Skin epidermis (tissue), 12 donors: ENCODE measurements around the gene RHBDF1.
A peak's percentile ranks its signal among the peaks of the same experiment; 100 is the strongest.

Experiments
- H3K27ac ChIP-seq, 21 experiments: fragments of 200-600 bp; sonication (generic) in 11 of 21; one replicate each; pipeline ENCODE4 v1.5.0; 2020; ENCODE audit warnings: mild to moderate bottlenecking in 3 of 21, inconsistent platforms in 2 of 21, moderate library complexity in 2 of 21
- H3K4me3 ChIP-seq, 7 experiments: fragments of 200-600 bp; sonication (generic) in 2 of 7; one replicate each; pipeline ENCODE4 v1.5.0; 2020; ENCODE audit warnings: inconsistent platforms in 2 of 7, mild to moderate bottlenecking in 2 of 7, moderate library complexity in 1 of 7

The RHBDF1 gene

DNA sequence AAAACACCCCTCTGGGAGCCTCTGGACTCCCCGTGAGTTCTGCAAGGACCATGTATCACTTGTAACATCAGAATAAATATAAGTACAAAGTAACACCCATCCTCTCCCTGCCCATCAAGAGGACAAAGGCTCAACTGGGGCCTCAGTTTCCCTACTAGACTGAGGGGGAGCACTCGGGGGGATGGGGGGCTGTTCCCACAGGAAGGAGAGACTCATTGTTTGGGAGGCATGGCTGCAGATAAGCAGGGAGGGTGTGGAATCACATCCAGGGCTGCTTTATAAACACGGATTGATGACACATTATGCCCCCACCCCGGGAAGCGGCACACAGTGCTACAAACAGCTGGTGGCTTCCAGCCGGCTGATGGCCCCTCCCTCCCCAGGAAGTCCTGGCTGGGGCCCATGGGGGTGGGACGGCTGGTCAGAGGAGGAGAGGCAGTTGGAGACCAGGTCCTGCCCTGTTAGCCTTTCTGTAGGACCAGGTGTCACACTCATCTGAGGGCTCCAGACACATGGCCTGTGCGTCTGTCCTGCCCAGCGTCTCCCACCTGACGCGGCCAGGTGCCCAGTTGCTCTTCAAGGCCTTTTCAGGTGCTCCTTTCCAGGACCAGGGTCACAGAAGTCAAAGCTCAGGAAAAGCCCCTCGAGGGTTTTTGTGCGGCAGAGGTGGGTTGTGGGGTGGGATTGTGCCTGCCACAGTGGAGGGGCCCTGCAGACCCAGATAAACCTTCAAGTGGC is 4.3 kb upstream of the RHBDF1 start:
- Histone ChIP-seq H3K4me3 (peak overlapping the region in 6 of 7 experiments; percentile 47 to 88 (median 78)), H3K27ac (peak overlapping the region in 20 of 21 experiments; percentile 62 to 97 (median 94))

DNA sequence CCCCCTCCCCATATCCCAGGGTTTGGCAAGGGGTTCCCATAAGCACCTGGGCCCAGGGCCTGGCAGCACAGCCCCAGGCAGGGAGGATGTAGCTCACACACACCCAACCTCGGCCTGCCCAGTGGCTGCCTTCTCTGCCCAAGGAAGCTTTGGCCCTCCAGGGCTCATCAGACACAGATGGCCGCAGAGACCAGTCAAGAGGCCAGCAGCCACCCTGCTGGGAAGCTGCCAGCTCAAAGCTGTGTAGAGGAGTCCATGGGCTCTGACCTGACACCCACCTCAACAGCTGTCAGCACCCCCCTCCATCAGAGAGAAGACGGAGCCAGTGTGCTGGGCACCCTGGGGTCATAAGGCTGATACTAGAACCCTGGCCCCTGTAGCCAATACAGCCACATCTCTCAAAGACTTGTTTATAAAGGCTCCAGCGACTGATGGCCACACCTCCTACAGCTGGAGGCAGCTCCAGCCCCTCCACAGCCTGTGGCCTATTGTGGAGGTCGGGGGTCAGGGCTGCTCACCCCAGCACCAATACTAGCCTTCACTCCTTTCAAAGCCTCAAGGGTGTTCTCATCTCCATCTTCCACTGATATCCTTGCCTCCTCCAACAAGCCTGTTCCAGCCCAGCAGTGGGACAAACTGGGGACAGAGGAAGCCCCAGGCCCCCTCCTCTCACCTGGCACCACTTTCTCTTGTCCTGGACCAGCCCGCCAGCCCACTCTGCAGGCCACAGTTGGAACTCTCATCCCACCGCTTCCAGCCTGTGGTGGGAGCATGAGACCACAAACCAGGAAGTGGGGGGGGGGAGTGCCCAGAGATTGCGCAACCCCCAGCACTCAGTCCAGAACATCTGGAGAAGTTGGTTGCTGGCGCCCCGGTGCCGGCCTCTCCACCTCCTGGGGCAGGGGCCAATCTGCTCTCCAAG is 3.4 kb upstream of the RHBDF1 start:
- peak overlapping the region in 18 of 21 experiments; percentile 3 to 97 (median 92) for H3K27ac ChIP-seq

DNA sequence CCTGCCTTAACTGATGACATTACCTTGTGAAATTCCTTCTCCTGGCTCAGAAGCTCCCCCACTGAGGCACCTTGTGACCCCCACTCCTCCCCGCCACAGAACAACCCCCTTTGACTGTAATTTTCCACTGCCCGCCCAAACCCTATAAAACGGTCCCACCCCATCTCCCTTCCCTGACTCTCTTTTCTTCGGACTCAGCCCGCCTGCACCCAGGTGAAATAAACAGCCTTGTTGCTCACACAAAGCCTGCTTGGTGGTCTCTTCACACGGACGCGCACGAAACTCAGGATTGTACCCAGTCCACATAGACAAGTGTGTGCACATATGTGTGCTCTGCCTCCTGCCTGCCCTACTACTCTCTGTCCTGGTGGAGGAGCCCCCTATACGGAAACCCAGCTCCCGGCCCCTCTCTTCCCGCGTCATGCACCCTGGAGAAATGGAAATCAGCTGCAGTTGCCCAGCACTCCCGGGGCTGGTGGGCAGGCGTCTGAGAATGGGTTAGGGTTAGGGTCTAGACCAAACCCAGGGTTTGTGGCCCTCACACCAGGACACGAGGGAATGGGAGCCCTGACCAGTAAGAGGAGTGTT is 2.4 kb upstream of the RHBDF1 start:
- Histone ChIP-seq H3K4me3 (no peak overlapping the region), H3K27ac (peak overlapping the region in 15 of 21 experiments; percentile 3 to 97 (median 94))

More for the DNA sequence above, 3.4 kb upstream of the RHBDF1 start:
- no peak overlapping the region for H3K4me3 ChIP-seq

DNA sequence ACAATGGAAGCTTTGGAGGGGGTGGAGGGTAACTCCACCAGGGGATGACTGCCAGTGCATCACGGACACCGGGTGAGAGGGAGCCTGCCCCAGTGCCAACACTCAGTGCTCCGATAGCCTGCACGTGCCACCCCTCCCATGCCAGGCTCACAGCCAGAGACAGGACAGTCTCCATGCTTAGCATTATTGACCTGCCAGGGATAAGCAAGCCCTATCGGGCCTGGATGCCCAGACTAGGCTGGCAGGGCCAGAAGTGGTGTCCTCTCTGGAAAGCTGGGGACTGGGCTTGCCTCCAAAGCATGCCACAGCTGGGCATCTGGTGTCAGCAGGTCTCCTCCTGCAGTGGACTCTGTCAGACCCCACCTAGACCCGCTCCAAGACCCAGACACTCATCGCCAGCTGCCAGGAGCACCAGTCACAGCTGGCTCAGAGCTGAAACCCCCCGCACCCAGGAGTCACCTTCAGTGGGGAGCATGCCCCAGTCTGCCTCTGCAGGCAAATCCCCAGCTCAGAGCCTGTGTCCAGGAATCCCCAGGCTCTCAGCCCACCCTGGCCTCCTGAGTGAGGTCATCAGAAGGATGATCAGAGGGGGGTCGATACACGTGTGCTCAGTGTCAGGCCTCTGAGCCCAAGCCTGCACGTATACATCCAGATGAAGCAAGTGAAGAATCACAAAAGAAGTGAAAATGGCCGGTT is 1.8 kb upstream of the RHBDF1 start:
- Histone ChIP-seq H3K4me3 (no peak overlapping the region), H3K27ac (peak overlapping the region in 5 of 21 experiments; percentile 1 to 70 (median 23))

DNA sequence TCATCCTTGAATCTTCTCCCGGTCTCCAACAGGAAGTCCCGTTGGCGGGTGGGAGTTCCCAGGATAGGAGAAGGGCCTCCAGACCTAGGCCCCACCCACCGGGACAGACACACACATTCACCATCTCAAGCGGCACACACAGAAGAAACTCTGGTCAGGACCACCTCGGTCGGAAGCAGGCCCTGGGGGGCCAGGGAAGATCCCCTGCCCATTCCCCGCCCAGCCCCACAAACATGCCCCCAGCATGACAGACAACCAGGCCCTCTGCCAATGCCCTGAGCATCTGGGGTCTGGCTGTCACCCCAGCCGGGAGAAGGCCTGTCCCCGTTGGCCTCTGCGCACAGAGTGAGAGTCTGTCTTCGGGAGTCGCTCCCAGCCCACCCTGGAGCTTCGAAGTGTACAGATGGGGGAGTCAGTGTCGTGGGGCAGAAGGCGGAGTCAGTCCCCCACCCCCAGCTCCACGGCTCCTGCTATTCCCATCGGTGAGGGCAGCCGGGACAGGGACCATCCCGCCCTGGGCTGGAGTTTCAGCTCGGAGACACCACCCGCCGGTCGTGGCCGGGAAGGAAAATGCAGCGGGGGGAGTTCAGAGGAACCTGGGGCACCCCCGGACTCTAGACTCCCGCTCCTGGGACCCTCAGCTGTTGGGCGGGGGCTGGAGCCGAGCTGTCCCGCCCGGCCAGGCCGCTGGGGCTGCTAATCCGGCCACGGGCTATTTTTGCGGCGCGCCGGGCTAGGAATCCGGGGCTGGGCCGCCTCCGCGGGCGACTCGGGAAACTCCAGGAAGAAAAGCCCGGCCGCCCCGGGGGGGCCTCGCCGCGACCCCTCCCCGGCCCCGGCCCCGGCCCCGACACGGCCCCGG is 660 bp downstream of the RHBDF1 start:
- Histone ChIP-seq H3K27ac (peak overlapping the region; percentile 73 to 97 (median 92)), H3K4me3 (peak overlapping the region; percentile 51 to 78 (median 68))

DNA sequence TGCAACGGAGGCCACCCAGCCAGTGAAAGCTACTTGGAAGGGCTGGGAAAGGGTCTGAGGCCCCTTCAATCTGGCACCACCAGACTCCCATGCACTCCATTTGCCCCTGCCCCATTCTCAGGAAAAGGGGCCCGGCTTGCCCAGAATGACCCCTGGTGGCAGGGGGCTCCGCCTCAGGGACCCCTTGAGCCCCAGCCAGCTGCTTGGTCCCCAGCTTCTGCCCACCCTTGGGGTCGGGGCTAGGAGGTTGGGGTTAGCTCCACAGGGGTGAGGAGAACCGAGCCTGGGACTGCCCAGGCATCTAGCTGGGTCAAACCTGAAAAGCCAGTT is 1.3 kb downstream of the RHBDF1 start:
- H3K27ac ChIP-seq = peak overlapping the region in 20 of 21 experiments; percentile 20 to 97 (median 92)
- H3K4me3 ChIP-seq = peak overlapping the region; percentile 51 to 78 (median 68)

DNA sequence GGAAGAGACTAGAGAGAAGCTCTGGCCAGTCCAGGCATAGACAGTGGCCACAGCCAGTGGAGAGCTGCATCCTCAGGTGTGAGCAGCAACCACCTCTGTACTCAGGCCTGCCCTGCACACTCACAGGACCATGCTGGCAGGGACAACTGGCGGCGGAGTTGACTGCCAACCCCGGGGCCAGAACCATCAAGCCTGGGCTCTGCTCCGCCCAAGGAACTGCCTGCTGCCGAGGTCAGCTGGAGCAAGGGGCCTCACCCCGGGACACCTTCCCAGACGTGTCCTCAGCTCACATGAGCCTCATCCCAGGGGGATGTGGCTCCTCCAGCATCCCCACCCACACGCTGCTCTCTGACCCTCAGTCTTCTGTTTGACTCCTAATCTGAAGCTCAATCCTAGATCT is 3.2 kb downstream of the RHBDF1 start:
- Histone ChIP-seq H3K4me3 (no peak overlapping the region), H3K27ac (peak overlapping the region in 5 of 21 experiments; percentile 32 to 95 (median 40))

DNA sequence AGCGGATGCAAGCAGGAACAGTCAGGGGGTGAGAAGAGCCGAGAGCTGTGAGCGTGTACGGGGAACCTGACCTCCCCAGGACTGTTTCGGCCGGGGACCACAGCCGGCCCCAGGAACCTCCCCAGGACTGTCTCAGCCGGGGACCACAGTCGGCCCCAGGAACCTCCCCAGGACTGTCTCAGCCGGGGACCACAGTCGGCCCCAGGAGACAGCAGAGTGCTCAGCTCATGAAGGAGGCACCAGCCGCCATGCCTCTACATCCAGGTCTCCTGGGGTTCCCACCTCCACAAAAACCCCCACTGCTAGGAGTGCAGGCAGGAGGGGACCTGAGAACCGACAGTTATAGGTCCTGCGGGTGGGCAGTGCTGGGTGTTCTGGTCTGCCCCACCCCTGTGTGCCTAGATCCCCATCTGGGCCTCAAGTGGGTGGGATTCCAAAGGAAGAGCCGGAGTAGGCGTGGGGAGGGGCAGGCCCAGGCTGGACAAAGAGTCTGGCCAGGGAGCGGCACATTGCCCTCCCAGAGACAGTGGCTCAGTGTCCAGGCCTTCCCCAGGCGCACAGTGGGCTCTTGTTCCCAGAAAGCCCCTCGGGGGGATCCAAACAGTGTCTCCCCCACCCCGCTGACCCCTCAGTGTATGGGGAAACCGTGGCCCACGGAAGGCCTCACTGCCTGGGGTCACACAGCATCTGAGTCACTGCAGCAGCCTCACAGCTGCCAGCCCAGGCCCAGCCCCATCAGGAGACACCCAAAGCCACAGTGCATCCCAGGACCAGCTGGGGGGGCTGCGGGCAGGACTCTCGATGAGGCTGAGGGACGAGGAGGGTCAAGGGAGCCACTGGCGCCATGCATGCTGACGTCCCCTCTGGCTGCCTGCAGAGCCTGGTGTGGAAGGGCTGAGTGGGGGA is 4.3 kb downstream of the RHBDF1 start:
- Histone ChIP-seq H3K27ac (peak overlapping the region in 9 of 21 experiments; percentile 1 to 57 (median 38)), H3K4me3 (no peak overlapping the region)

DNA sequence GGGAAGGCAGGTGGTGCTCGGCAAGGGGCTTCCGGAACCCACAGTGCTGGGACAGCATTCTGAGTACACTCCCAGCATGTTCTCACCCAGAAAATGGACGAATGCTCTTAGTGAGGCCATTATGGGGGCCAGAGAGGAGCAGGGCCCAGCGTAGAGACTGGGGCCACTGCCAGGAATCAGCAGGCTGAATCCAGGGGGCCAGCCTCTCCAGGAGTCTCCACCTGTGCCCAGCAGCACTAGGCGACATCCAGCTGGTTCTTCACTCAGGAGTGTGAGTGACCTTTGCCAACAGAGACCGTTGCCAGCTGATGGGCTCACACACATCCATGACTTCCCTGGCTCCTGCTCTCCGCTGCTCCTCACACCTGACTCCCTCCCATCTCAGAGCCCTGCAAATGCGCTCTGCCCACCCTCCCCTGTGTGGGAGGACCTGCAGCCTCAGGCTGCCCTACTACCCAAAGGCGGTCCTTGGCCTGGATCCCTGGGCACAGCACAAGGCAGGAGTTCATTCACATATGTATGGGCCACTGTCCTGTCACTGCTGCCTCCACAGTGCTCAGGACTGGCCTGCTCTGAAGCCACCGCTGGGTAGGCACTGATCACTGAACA is 5.1 kb downstream of the RHBDF1 start:
- H3K27ac ChIP-seq = peak overlapping the region in 5 of 21 experiments; percentile 21 to 57 (median 39)

DNA sequence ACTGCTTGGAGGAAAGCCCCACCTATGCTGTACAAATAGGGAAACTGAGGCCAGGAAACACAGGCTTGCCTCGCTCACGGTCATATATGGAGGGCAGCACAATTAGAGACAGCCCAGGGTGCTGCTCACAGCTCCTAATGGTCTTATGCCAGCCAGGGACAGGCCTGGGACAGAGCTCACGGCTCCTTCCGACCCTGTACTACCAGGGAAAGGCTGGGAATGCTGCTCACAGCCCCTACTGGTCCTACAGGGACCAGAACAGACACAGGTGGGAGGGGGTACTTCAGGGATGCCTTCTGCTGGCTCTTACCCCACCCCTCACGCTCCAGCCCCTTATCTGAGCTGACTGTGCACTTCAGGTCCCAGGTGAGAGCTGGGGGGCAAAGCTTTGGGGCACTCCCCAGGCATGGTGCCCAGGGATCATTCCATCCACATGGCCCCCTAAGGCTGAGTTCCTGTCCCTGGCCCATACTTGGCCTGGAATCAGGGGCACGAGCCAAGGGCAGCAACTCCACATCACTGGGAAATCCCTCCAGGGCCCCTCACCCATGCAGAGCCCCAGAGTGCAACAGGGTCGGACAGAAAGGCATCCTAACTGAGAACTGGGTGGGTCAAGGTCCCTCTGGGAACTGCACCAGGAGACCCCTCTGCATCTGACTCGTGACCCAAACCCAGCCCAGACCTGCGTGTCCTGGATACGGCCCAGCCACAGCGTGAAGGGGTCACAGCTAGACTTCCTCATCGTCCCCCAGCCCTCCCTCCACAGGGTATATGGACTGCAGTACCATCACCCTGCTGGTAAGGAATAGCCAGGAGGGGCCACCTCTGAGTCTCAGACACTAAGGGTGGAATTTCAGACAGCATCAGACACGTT is 5.9 kb downstream of the RHBDF1 start:
- peak overlapping the region in 2 of 21 experiments; percentile 16 to 57 for H3K27ac ChIP-seq
- H3K4me3 ChIP-seq = no peak overlapping the region

More for the DNA sequence above, 5.1 kb downstream of the RHBDF1 start:
- no peak overlapping the region for H3K4me3 ChIP-seq

DNA sequence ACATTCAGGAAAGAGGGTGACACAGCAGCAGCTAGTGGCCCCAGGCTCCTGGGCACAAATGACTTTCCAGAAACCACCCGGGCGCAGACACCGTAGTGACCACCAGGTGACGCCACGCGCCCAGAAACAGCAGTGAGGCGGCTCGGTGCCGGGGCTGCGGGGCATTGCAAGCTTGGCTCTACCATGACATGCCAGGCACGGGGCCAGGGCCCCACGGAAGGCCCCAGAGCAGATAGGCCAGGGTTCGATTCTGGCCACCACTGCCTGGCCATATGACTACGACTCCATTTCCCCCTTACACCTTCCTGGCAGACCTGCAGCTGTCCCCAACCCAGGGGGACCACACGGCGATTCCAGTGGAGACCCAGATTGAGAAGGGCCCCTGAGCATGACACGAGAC is 6.7 kb downstream of the RHBDF1 start:
- Histone ChIP-seq H3K27ac (peak overlapping the region in 1 of 21 experiments; percentile 16), H3K4me3 (no peak overlapping the region)

DNA sequence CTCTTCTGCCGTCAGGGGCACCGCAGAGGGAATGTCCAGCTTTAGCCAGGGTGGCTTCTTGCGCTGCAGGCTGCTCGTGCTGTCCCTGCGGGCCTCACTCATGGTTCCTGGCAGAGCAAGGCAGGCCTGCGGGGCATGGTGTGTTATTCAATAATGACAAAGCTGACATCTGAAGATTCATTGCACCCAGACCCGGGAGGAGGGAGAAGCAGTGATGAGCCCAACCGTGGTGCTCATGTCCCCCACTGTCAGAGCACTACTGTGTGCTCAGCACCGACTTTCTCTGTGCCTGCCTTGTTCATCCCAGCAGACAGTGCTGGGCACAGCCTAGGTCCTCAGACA is 7.5 kb downstream of the RHBDF1 start:
- H3K27ac ChIP-seq = no peak overlapping the region
- H3K4me3 ChIP-seq = no peak overlapping the region

DNA sequence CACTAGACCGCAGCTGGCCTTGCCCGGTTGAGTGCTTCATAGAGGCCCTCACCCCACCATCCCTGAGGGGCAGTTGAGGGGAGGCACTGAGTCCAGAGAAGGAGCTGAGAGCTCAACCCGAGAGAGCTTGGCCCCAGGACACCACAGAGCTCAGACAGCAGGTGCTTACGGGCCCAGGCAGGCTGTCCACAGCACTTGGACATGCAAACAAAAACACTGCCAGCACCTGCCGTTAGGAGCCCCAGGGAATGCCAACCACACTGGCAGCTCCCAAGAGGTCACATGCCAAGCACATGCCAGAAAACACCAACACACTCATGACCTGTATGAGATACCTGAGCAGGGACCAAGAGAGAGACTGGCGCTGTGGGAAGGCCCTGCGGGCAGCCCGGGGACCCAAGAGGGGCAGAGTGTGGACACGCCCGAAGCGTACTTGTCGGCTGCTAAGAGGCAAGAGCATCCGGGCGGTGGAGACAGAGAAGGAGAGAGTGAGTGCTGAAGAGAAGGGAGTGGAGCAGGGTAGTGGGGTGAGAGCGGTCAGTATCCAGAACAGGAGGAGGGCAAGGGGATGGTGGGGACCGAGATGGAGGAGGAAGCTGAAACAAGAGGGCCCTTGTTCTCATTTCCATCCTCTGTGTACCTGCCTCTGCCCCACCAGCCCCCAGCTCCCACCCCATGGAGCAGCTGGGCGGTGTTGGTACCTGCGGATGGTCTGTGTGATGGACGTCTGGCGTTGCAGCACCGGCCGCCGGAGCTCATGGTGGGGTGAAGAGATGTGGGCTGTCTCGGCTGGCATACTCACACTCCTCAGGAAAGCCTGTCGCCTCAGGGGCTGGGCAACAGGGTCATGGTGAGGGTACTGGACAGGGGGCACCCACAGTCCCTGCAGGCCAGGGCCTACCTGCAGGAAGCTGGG is 8.2 kb downstream of the RHBDF1 start:
- no peak overlapping the region for H3K27ac ChIP-seq
- no peak overlapping the region for H3K4me3 ChIP-seq

DNA sequence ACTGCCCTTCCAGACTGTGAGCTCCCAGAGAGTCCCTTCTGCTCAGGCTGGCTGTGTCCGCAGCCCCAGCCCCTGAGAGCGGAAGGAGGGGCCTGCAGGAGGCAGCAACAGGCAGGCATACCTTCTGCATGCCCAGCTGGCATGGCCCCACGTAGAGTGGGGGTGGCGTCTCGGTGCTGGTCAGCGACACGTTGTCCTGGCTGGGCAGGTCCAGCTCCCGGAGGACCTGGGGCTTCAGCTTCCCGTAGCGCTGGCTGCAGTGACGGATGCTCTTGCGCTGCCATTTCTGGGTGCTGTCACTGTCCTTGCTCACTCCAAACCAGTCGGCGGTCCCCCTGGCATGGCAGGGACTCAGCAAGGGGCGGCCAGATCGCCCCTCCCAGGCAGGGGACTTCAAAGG is 9.0 kb downstream of the RHBDF1 start:
- H3K27ac ChIP-seq = no peak overlapping the region
- H3K4me3 ChIP-seq = no peak overlapping the region

DNA sequence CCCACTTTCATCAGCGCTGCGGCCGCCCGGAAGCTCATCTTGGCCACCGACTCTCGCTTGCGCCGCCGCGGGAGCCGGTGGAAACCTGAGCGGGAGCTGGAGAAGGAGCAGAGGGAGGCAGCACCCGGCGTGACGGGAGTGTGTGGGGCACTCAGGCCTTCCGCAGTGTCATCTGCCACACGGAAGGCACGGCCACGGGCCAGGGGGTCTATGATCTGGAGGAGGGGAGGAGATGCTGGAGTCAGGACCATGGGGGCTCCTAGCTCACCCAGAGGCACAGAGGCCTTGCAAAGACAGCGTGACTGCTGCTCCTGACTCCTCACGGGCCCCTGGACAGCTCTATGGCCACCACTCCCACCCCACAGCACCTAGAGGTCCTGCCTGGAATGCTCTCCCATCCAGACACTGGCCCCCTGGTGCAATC is 9.5 kb downstream of the RHBDF1 start:
- Histone ChIP-seq H3K4me3 (no peak overlapping the region), H3K27ac (no peak overlapping the region)
